Progenitor cell of endocrine pancreas (in vitro differentiated cells): ENCODE results near the gene CHAMP1. TPM values are rescaled to one million over a fixed set of nuclear protein-coding genes. Genes with fewer than 3 reads are reported as not detected.

Experiments used
- DNase-seq: peaks from one replicate; pipeline ENCODE4 v3.0.0; 2021; ENCODE audit warnings: low spot score; ENCODE audit not compliant: unreplicated experiment
- H3K27ac Mint-ChIP-seq: 2 replicates; pipeline ENCODE4 v1.8.0; 2021; ENCODE audit warnings: mild to moderate bottlenecking, moderate library complexity, mixed read lengths
- H3K27me3 Mint-ChIP-seq: 2 replicates; pipeline ENCODE4 v1.8.0; 2021; ENCODE audit warnings: mixed read lengths
- H3K36me3 Mint-ChIP-seq: 2 replicates; pipeline ENCODE4 v1.8.0; 2022; ENCODE audit warnings: mixed read lengths; ENCODE audit not compliant: insufficient read depth
- H3K4me1 Mint-ChIP-seq: 2 replicates; pipeline ENCODE4 v1.8.0; 2021; ENCODE audit warnings: low read depth, mixed read lengths
- H3K4me3 Mint-ChIP-seq: 2 replicates; pipeline ENCODE4 v1.8.0; 2021; ENCODE audit warnings: low read depth, mild to moderate bottlenecking, moderate library complexity, mixed read lengths
- H3K9me3 Mint-ChIP-seq: 2 replicates; pipeline ENCODE4 v1.8.0; 2021; ENCODE audit warnings: low read depth, mixed read lengths
- CTCF ChIP-seq: fragments of 200-600 bp; sonication (generic); IDR thresholded peaks from one replicate; pipeline ENCODE4 v1.5.0; 2021; ENCODE audit warnings: antibody characterized with exemption, mild to moderate bottlenecking; ENCODE audit not compliant: unreplicated experiment
- total RNA-seq: library from RNA; stranded (reverse); gene quantifications from 2 replicates; pipeline ENCODE4 v1.2.1, GENCODE V29; 2021

The CHAMP1 gene
- total RNA-seq, 1 donor from 2014 or later = 39.8 TPM

GRCh38 chr13:114269281-114269770 lies 45.0 kb upstream of the CHAMP1 start:
- TF ChIP-seq CTCF = no peak
- H3K4me1 Mint-ChIP-seq = no peaks in the 10 kb centered on the region
- no peaks in the 10 kb centered on the region for H3K27me3 Mint-ChIP-seq
- no peak overlapping the region for H3K4me3 Mint-ChIP-seq
- peaks cover 42% of the 10 kb centered on the region for H3K36me3 Mint-ChIP-seq
- no peak overlapping the region for H3K27ac Mint-ChIP-seq
- H3K9me3 Mint-ChIP-seq = no peaks in the 10 kb centered on the region
- no peak for DNase-seq

GRCh38 chr13:114272977-114273376 lies 41.3 kb upstream of the CHAMP1 start:
- Mint-ChIP-seq H3K27me3 (no peaks in the 10 kb centered on the region), H3K36me3 (peaks cover 36% of the 10 kb centered on the region), H3K4me3 (no peak overlapping the region), H3K9me3 (no peaks in the 10 kb centered on the region), H3K27ac (no peak overlapping the region), H3K4me1 (peaks cover 2% of the 10 kb centered on the region)
- DNase-seq = no peak
- TF ChIP-seq CTCF = no peak

GRCh38 chr13:114275304-114275703 lies 39.0 kb upstream of the CHAMP1 start:
- Mint-ChIP-seq H3K4me3 (no peak overlapping the region), H3K36me3 (peaks cover 27% of the 10 kb centered on the region), H3K9me3 (no peaks in the 10 kb centered on the region), H3K27me3 (no peaks in the 10 kb centered on the region), H3K4me1 (peaks cover 14% of the 10 kb centered on the region), H3K27ac (no peak overlapping the region)
- no peak for TF ChIP-seq CTCF
- DNase-seq = no peak

GRCh38 chr13:114279146-114279545 lies 35.2 kb upstream of the CHAMP1 start:
- Mint-ChIP-seq H3K4me1 (peaks cover 29% of the 10 kb centered on the region), H3K27me3 (no peaks in the 10 kb centered on the region), H3K27ac (no peak overlapping the region), H3K4me3 (no peak overlapping the region), H3K36me3 (peaks cover 15% of the 10 kb centered on the region), H3K9me3 (no peaks in the 10 kb centered on the region)
- TF ChIP-seq CTCF = no peak
- no peak for DNase-seq

- Mint-ChIP-seq H3K27me3 (no peaks in the 10 kb centered on the region), H3K36me3 (peaks cover 16% of the 10 kb centered on the region)
Observed at GRCh38 chr13:114279758-114280355, 34.4 kb upstream of the CHAMP1 start.

More at GRCh38 chr13:114279758-114280355, 34.4 kb upstream of the CHAMP1 start:
- no peak for TF ChIP-seq CTCF
- H3K27ac Mint-ChIP-seq = peak overlapping the region; percentile 96
- peak overlapping the region; percentile 43 for H3K4me3 Mint-ChIP-seq
- H3K4me1 Mint-ChIP-seq = peaks cover 30% of the 10 kb centered on the region
- DNase-seq = no peak
- H3K9me3 Mint-ChIP-seq = no peaks in the 10 kb centered on the region
